Ishikawa (cell line): ENCODE data around the gene SRSF2.
A peak's percentile ranks its signal among the peaks of the same experiment; 100 is the strongest.

Source experiments
- CEBPB ChIP-seq: IDR thresholded peaks from 2 replicates; pipeline ENCODE4 v1.6.1; 2012
- CREB1 ChIP-seq: IDR thresholded peaks from 2 replicates; pipeline ENCODE4 v1.6.1; 2012; ENCODE audit warnings: low read depth
- EGR1 ChIP-seq: IDR thresholded peaks from 2 replicates; pipeline ENCODE4 v1.6.1; 2012
- EP300 ChIP-seq: IDR thresholded peaks from 2 replicates; pipeline ENCODE4 v1.6.1; 2012; ENCODE audit warnings: borderline replicate concordance
- FOXM1 ChIP-seq: IDR thresholded peaks from 2 replicates; pipeline ENCODE4 v1.6.1; 2012; ENCODE audit warnings: low read depth, borderline replicate concordance
- MAX ChIP-seq: IDR thresholded peaks from 2 replicates; pipeline ENCODE4 v1.6.1; 2012
- NFIC ChIP-seq: IDR thresholded peaks from 2 replicates; pipeline ENCODE4 v1.6.1; 2012
- RAD21 ChIP-seq: IDR thresholded peaks from 2 replicates; pipeline ENCODE4 v1.6.1; 2012; ENCODE audit warnings: low read depth
- REST ChIP-seq: IDR thresholded peaks from 2 replicates; pipeline ENCODE4 v1.6.1; 2012; ENCODE audit warnings: low read depth, mild to moderate bottlenecking
- TAF1 ChIP-seq: IDR thresholded peaks from 2 replicates; pipeline ENCODE4 v1.6.1; 2012; ENCODE audit warnings: low read depth, mild to moderate bottlenecking
- TCF12 ChIP-seq: IDR thresholded peaks from 2 replicates; pipeline ENCODE4 v1.6.1; 2012; ENCODE audit warnings: low read depth
- TEAD4 ChIP-seq: IDR thresholded peaks from 2 replicates; pipeline ENCODE4 v1.6.1; 2012
- YY1 ChIP-seq: IDR thresholded peaks from 2 replicates; pipeline ENCODE4 v1.6.1; 2012; ENCODE audit warnings: low read depth
- ZBTB7A ChIP-seq: IDR thresholded peaks from 2 replicates; pipeline ENCODE4 v1.6.1; 2012; ENCODE audit warnings: low read depth
- TF ChIP-seq, protein P1 (sequence below): IDR thresholded peaks from 2 replicates; pipeline ENCODE4 v1.6.1; 2012

Gene SRSF2

DNA sequence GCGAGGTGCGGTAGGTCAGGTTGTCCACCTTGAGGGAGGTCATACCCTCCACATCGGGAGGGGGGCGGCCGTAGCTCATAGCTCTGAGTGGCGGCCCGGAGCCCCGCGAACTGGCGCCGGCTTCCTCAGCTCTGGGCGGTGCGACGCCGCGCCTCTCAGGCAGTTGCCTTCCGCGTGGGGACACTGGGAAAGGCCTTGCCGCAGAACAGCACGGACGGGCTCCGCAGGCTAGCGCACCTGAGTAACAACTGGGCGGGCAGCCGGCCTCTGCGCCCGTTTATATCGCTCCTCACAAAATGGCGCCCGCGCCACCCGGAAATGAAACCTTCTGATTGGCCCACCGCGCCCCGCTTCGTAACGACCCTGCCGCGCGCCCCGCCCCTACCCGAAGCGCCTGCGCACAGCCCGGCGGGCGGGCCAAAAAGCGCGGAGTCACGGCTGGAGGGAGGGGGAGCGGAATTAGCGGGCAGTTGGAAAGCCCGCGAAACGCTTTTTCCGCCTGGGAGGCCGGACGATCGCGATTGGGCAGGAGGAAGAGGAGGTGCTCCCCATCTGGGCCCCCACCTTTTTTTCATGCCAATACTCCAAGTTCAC lies at the start of gene SRSF2:
Gene SRSF2, minus strand, starts transcription at position 250 of the 594 bp plus-strand sequence. Its CDS starts 171 bp downstream, at position 79.
- TF ChIP-seq CEBPB (peak; percentile 54; the same call in 1 of the 2 replicates), CREB1 (peak; percentile 51; the same call in 1 of the 2 replicates), MAX (peak; percentile 79), TAF1 (peak; percentile 97), EP300 (no peak; the same call in 1 of the 2 replicates), FOXM1 (no peak; the same call in 1 of the 2 replicates), EGR1 (peak; percentile 32; the same call in 1 of the 2 replicates), ZBTB7A (no peak), TEAD4 (peak; percentile 66; the same call in 1 of the 2 replicates), YY1 (peak; percentile 95)
- TF ChIP-seq, protein P1, sequence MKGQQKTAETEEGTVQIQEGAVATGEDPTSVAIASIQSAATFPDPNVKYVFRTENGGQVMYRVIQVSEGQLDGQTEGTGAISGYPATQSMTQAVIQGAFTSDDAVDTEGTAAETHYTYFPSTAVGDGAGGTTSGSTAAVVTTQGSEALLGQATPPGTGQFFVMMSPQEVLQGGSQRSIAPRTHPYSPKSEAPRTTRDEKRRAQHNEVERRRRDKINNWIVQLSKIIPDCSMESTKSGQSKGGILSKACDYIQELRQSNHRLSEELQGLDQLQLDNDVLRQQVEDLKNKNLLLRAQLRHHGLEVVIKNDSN: peak; percentile 3; the same call in 1 of the 2 replicates

DNA sequence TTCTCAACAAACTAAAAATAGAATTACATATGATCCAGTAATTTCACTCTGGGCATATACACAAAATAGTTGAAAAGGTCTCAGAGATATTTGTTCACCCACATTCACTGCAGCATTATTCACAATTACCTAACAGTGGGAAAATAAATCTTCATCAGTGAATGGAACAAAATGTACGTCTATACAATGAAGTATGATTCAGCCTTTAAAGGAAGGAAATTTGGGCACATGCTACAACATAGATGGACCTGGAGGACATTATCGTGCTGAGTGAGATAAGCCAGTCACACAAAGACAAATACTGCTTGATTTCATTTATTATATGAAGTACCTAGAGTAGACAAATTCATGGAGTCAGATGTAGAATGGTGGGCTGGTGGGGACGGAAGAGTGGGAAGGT lies 47.8 kb upstream of the SRSF2 start:
- TF ChIP-seq NFIC (no peak), FOXM1 (no peak), EGR1 (no peak), ZBTB7A (no peak), REST (no peak), MAX (no peak), YY1 (no peak), TCF12 (no peak), CREB1 (no peak), TAF1 (no peak), TEAD4 (no peak), EP300 (no peak), RAD21 (no peak), CEBPB (no peak)
- TF ChIP-seq, protein P1: no peak

- TF ChIP-seq MAX (no peak), FOXM1 (no peak), ZBTB7A (no peak), EP300 (no peak), NFIC (no peak)
Measured at GRCh38 chr17:76783146-76783545, 46.0 kb upstream of the SRSF2 start.

DNA sequence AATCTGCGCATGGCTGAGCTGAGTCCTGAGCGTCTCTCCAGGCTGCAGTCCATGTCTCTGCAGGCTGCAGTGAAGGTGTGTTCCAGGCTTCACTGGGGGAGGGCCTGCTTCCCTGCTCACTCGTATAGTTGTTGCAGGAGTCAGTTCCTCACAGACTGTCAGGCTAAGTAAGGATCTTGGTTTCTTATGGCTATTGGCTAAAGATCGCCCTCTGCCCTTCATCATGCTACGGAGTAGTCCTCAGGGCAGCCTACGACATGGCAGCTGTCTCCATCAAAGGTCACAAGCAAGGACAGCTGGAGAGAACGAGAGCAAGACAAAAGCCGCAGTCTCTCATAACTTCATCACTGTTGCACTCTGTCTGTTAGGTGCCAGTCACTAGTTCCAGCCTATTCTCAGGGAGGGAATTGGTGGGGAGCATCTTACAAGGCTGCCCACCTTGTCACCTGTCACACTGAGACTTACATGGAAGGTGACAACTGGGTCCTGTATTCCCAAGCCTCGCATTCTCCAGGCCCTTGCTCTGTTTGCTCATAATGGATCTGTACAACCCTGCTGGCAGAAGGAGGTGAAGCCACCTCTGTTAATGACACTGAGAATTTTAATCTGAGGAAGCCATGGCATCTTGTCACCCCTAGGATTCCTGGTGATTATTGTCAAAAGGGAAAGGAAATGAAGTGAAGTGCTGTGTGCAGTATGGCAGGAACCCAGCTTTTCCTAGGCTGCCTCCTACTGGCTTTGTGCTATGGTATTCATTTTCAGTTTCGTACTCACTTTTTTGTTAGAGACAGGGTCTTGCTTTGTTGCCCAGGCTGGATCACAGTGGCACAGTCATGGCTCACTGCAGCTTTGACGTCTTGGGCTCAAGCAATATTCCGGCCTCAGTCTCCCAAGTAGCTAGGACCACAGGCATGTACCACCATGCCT lies 44.2 kb upstream of the SRSF2 start:
- TF ChIP-seq MAX: no peak
- TF ChIP-seq EP300: no peak
- no peak for TF ChIP-seq EGR1
- no peak for TF ChIP-seq ZBTB7A
- TF ChIP-seq NFIC: no peak
- no peak for TF ChIP-seq TCF12
- no peak for TF ChIP-seq CEBPB
- no peak for TF ChIP-seq TAF1
- no peak for TF ChIP-seq RAD21
- no peak for TF ChIP-seq YY1
- TF ChIP-seq REST: no peak

DNA sequence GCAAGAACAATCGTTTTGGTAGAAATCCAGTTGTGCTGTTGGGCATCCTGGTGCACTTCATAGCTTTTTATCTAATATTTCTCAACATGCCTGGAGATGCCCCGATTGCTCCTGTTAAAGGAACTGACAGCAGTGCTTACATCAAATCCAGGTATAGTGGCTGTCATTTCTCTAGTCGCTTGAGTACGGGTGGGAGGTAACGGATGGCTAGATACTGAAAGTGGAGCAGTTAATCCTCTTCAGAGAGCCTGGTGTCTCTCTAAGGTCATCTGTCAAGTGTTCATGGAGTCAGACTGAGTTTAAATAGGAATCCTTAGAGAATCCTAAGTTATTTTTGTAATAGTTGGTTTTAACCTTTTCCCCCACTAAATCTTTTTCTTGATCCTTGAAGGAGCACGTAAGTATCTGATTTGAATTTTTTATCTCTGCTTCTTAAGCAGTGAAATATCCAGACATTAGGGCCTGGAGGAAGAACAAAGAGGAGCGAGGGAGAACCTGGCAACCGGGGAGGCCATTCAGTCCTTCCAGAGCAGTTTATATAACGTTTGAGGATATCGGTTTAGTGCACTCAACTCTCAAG lies 38.0 kb upstream of the SRSF2 start:
- TF ChIP-seq EGR1 (no peak), TAF1 (no peak), REST (no peak), RAD21 (no peak), MAX (no peak), ZBTB7A (no peak), FOXM1 (no peak), TCF12 (no peak)
- TF ChIP-seq, protein P1: no peak
